Endodermal cell (in vitro differentiated cells): ENCODE measurements around the gene NLRP12. TPM values are rescaled to one million over a fixed set of nuclear protein-coding genes. Genes with fewer than 3 reads are reported as not detected.
A peak's percentile ranks its signal among the peaks of the same experiment; 100 is the strongest.

Experiments used
- DNase-seq: peaks from one replicate; pipeline ENCODE4 v3.0.0-alpha.2; 2017
- H3K27ac ChIP-seq: 2 replicates; pipeline ENCODE4 v1.5.1; 2013; ENCODE audit warnings: mild to moderate bottlenecking, low read depth, low read length, moderate library complexity
- H3K27me3 ChIP-seq: 2 replicates; pipeline ENCODE4 v1.6.1; 2013; ENCODE audit warnings: mild to moderate bottlenecking, low read length, moderate library complexity; ENCODE audit not compliant: insufficient read depth, control insufficient read depth, poor library complexity, severe bottlenecking
- H3K36me3 ChIP-seq: 2 replicates; pipeline ENCODE4 v1.7.0; 2013; ENCODE audit warnings: mild to moderate bottlenecking, low read length, moderate library complexity; ENCODE audit not compliant: control insufficient read depth, insufficient read depth
- H3K4me1 ChIP-seq: one replicate; pipeline ENCODE4 v1.7.0; 2013; ENCODE audit warnings: low read length; ENCODE audit not compliant: control insufficient read depth, insufficient read depth
- H3K4me3 ChIP-seq: 2 replicates; pipeline ENCODE4 v1.5.1; 2013; ENCODE audit warnings: mild to moderate bottlenecking, low read length, moderate library complexity
- H3K9ac ChIP-seq: 2 replicates; pipeline ENCODE4 v1.6.1; 2013; ENCODE audit warnings: mild to moderate bottlenecking, low read length, moderate library complexity; ENCODE audit not compliant: poor library complexity, severe bottlenecking; ENCODE audit errors: extremely low read depth
- H3K9me3 ChIP-seq: 2 replicates; pipeline ENCODE4 v1.6.1; 2013; ENCODE audit warnings: mild to moderate bottlenecking, low read length, moderate library complexity; ENCODE audit not compliant: control insufficient read depth
- H3K27ac Mint-ChIP-seq: 2 replicates; pipeline ENCODE4 v1.8.0; 2020; ENCODE audit warnings: mixed read lengths
- H3K27me3 Mint-ChIP-seq: 2 replicates; pipeline ENCODE4 v1.8.0; 2021; ENCODE audit warnings: mild to moderate bottlenecking, mixed read lengths; ENCODE audit not compliant: insufficient read depth
- H3K36me3 Mint-ChIP-seq: 2 replicates; pipeline ENCODE4 v1.8.0; 2020; ENCODE audit warnings: low read depth, mixed read lengths
- H3K4me1 Mint-ChIP-seq: 2 replicates; pipeline ENCODE4 v1.8.0; 2020; ENCODE audit warnings: mixed read lengths
- H3K4me3 Mint-ChIP-seq: 2 replicates; pipeline ENCODE4 v1.8.0; 2020; ENCODE audit warnings: mild to moderate bottlenecking, moderate library complexity, mixed read lengths
- H3K9me3 Mint-ChIP-seq: 2 replicates; pipeline ENCODE4 v1.8.0; 2020; ENCODE audit warnings: mild to moderate bottlenecking, mixed read lengths
- WGBS, 2 experiments: methylation state at CpG; one replicate each; pipeline versions ENCODE4 v1.1.5 to v1.1.7; 2013; ENCODE audit warnings: missing lambda C conversion rate in 2 of 2, mixed read lengths in 1 of 2; ENCODE audit not compliant: insufficient coverage in 1 of 2, insufficient read length in 1 of 2; 5-methylcytosine and 5-hydroxymethylcytosine counted together
- total RNA-seq, 2 donors: library from RNA; stranded (reverse); fragmentation: NEBNext Ultra II Directional in 1 of 2; extraction: Animal tissue kit (Norgen Biotek cat#: 25700) in 1 of 2; gene quantifications; 2 replicates in 1 of 2; 3 replicates in 1 of 2; pipeline ENCODE4 v1.2.1, GENCODE V29; 2021
- TF ChIP-seq, protein P1 (sequence below): fragments of 200-600 bp; sonication (generic); conservative IDR thresholded peaks from 2 replicates; pipeline ENCODE4 v1.5.0; 2021; ENCODE audit warnings: antibody characterized with exemption, mild to moderate bottlenecking

The NLRP12 gene
- total RNA-seq, 2 donors from 2014 or later = 0.20 to 2.6 TPM

- H3K27ac ChIP-seq = peak overlapping the region; percentile 88
- TF ChIP-seq, protein P1, sequence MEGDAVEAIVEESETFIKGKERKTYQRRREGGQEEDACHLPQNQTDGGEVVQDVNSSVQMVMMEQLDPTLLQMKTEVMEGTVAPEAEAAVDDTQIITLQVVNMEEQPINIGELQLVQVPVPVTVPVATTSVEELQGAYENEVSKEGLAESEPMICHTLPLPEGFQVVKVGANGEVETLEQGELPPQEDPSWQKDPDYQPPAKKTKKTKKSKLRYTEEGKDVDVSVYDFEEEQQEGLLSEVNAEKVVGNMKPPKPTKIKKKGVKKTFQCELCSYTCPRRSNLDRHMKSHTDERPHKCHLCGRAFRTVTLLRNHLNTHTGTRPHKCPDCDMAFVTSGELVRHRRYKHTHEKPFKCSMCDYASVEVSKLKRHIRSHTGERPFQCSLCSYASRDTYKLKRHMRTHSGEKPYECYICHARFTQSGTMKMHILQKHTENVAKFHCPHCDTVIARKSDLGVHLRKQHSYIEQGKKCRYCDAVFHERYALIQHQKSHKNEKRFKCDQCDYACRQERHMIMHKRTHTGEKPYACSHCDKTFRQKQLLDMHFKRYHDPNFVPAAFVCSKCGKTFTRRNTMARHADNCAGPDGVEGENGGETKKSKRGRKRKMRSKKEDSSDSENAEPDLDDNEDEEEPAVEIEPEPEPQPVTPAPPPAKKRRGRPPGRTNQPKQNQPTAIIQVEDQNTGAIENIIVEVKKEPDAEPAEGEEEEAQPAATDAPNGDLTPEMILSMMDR = no peak
- H3K27me3 Mint-ChIP-seq = peaks cover 3% of the 10 kb centered on the region
- H3K36me3 ChIP-seq = peaks cover 22% of the 10 kb centered on the region
- peaks cover 19% of the 10 kb centered on the region for H3K36me3 Mint-ChIP-seq
- 0% methylated on average over 8 to 32 of the region's 37 CpGs for WGBS, 2 experiments
- H3K9ac ChIP-seq = peak overlapping the region; percentile 97
- no peaks in the 10 kb centered on the region for H3K9me3 ChIP-seq
- H3K4me3 ChIP-seq = peak overlapping the region; percentile 95
- H3K9me3 Mint-ChIP-seq = no peaks in the 10 kb centered on the region
- no peaks in the 10 kb centered on the region for H3K4me1 ChIP-seq
- peak overlapping the region; percentile 98 for H3K4me3 Mint-ChIP-seq
- peak; percentile 81 for DNase-seq
- H3K27me3 ChIP-seq = no peaks in the 10 kb centered on the region
- H3K27ac Mint-ChIP-seq = peak overlapping the region; percentile 99
- H3K4me1 Mint-ChIP-seq = peaks cover 17% of the 10 kb centered on the region
Measured at GRCh38 chr19:53868091-53868891, 44.2 kb upstream of the NLRP12 start.

DNA sequence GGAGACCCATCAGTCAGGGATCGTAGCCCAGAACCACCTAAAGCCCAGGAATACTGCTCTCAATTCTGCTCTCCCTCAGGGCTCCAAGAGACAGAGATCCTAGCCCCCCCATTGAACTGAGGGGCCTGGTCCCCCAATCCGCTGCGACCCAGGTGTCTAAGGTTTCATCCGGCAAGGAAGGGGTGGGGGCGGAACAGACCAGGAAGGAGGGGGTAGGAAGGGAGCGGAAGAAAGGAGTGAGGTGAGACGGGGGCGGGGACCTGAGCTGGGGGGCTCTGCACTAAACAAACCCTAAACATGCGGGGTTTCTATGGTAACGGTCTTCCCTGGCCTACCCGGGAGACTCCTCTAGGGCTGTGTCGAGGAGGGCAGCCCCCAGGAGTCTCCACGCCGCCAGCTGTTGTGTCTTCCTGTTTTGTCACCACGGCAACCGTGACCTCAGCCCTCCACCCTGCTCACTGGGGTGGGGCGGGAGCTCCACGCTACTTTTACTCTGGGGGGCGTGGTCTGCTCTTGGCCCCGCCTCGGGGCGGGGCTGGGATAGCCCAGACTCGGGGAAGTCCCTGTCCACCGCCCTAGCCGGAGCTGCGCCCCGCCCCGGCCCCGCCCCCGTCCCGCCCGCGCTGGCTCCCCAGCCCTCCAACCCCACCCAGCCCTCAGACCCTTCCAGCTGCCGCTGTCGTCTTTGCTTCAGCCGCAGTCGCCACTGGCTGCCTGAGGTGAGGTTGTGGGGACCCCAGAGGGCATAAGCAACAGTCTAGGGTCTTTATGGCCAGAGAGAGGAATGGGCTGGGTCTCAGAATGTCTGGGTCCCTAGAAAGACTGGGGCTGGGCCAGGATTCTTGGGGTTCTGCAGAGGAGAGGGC is 43.3 kb upstream of the NLRP12 start, which contains the start of gene MYADM:
Gene MYADM, plus strand, starts transcription at position 659 of the 866 bp plus-strand sequence. CDS start 5,647 bp downstream, outside the sequence.
- Histone ChIP-seq H3K27ac (peak within 1 kb of the TSS; percentile 100), H3K36me3 (peaks cover 16% of the 10 kb centered on the region), H3K4me3 (peak within 1 kb of the TSS; percentile 95), H3K4me1 (no peaks in the 10 kb centered on the region), H3K9ac (peak within 1 kb of the TSS; percentile 99), H3K27me3 (no peaks in the 10 kb centered on the region), H3K9me3 (no peaks in the 10 kb centered on the region)
- H3K27ac Mint-ChIP-seq = peak within 1 kb of the TSS; percentile 99
- H3K9me3 Mint-ChIP-seq = no peaks in the 10 kb centered on the region
- DNase-seq = peak; percentile 100
- peaks cover 3% of the 10 kb centered on the region for H3K27me3 Mint-ChIP-seq
- H3K4me3 Mint-ChIP-seq = peak within 1 kb of the TSS; percentile 98
- WGBS, 2 experiments = 3 to 5% methylated on average over 9 to 26 of the region's 37 CpGs
- TF ChIP-seq, protein P1 = no peak
- peaks cover 14% of the 10 kb centered on the region for H3K36me3 Mint-ChIP-seq
- H3K4me1 Mint-ChIP-seq = peaks cover 17% of the 10 kb centered on the region

GRCh38 chr19:53866865-53867224 is 42.7 kb upstream of the NLRP12 start:
- Mint-ChIP-seq H3K27ac (peak overlapping the region; percentile 99), H3K4me1 (peaks cover 17% of the 10 kb centered on the region), H3K4me3 (peak overlapping the region; percentile 98), H3K36me3 (peaks cover 14% of the 10 kb centered on the region), H3K27me3 (peaks cover 3% of the 10 kb centered on the region), H3K9me3 (no peaks in the 10 kb centered on the region)
- no peaks in the 10 kb centered on the region for H3K4me1 ChIP-seq
- peak overlapping the region; percentile 99 for H3K9ac ChIP-seq
- TF ChIP-seq, protein P1 = no peak
- DNase-seq = peak; percentile 88
- no peaks in the 10 kb centered on the region for H3K9me3 ChIP-seq
- 17 to 22% methylated on average over 10 to 14 of the region's 14 CpGs for WGBS, 2 experiments
- peak overlapping the region; percentile 100 for H3K27ac ChIP-seq
- H3K4me3 ChIP-seq = peak overlapping the region; percentile 84
- H3K36me3 ChIP-seq = peaks cover 14% of the 10 kb centered on the region
- no peaks in the 10 kb centered on the region for H3K27me3 ChIP-seq
